ENCODE data around the gene IL17RB.

The IL17RB gene

GRCh38 chr3:53846134-53846850 is at the start of gene IL17RB, which contains the start of gene CHDH:
Gene IL17RB, plus strand, starts transcription at chr3:53846568. Its CDS starts 21 bp downstream, at chr3:53846589.
Gene CHDH, minus strand, starts transcription at chr3:53846419. Its CDS starts 22,411 bp downstream, at chr3:53824008.
- no peak for DNase-seq (ENCODE audit: low spot score)

- DNase-seq (ENCODE audit: low spot score) = no peak
Observed at GRCh38 chr3:53798144-53798543, 48.2 kb upstream of the IL17RB start.

GRCh38 chr3:53799338-53799865 is 47.0 kb upstream of the IL17RB start:
- DNase-seq (ENCODE audit: low spot score) = no peak

GRCh38 chr3:53800041-53800906 is 46.1 kb upstream of the IL17RB start:
- no peak for DNase-seq (ENCODE audit: low spot score)

GRCh38 chr3:53801319-53801718 is 45.0 kb upstream of the IL17RB start:
- DNase-seq (ENCODE audit: low spot score) = no peak

GRCh38 chr3:53802256-53802880 is 44.0 kb upstream of the IL17RB start:
- DNase-seq (ENCODE audit: low spot score) = no peak

GRCh38 chr3:53803124-53803815 is 43.1 kb upstream of the IL17RB start:
- no peak for DNase-seq (ENCODE audit: low spot score)

GRCh38 chr3:53803816-53804695 is 42.3 kb upstream of the IL17RB start:
- no peak for DNase-seq (ENCODE audit: low spot score)

- DNase-seq (ENCODE audit: low spot score) = no peak
Observed at GRCh38 chr3:53804697-53805462, 41.5 kb upstream of the IL17RB start.

- DNase-seq (ENCODE audit: low spot score) = no peak
Observed at GRCh38 chr3:53805463-53806159, 40.8 kb upstream of the IL17RB start.

- no peak for DNase-seq (ENCODE audit: low spot score)
Observed at GRCh38 chr3:53806182-53807116, 39.9 kb upstream of the IL17RB start.

GRCh38 chr3:53807117-53807810 is 39.1 kb upstream of the IL17RB start:
- no peak for DNase-seq (ENCODE audit: low spot score)

GRCh38 chr3:53808496-53808895 is 37.9 kb upstream of the IL17RB start:
- DNase-seq (ENCODE audit: low spot score) = no peak

- no peak for DNase-seq (ENCODE audit: low spot score)
Observed at GRCh38 chr3:53809267-53809666, 37.1 kb upstream of the IL17RB start.

- DNase-seq (ENCODE audit: low spot score) = no peak
Observed at GRCh38 chr3:53809764-53810400, 36.5 kb upstream of the IL17RB start.

GRCh38 chr3:53811143-53811927 is 35.0 kb upstream of the IL17RB start:
- DNase-seq (ENCODE audit: low spot score) = no peak

All from hematopoietic multipotent progenitor cell treated with erythropoietin and hydrocortisone succinate and interleukin-3 and kit ligand, for 15 days (in vitro differentiated cells).